HCT116 (cell line): ENCODE results near the gene SSU72.

Experiments
- ATF3 ChIP-seq: IDR thresholded peaks from 2 replicates; pipeline ENCODE4 v1.6.1; 2012
- CBX3 ChIP-seq: IDR thresholded peaks from 2 replicates; pipeline ENCODE4 v1.6.1; 2012; ENCODE audit warnings: low read depth
- CTCF ChIP-seq, 3 experiments: fragments of 200-600 bp in 1 of 3; sonication (generic) in 1 of 3; IDR thresholded peaks in 2 of 3; conservative IDR thresholded peaks in 1 of 3; 2 replicates each; pipeline ENCODE4 v1.5.1; 2012 to 2017; ENCODE audit warnings: low read depth in 2 of 3, low read length in 2 of 3, antibody characterized with exemption in 1 of 3, borderline replicate concordance in 1 of 3, control low read depth in 1 of 3, mild to moderate bottlenecking in 1 of 3, mixed read lengths in 1 of 3, mixed run types in 1 of 3, moderate library complexity in 1 of 3; ENCODE audit not compliant: insufficient read depth in 1 of 3
- EGR1 ChIP-seq: IDR thresholded peaks from 2 replicates; pipeline ENCODE4 v1.6.1; 2012; ENCODE audit warnings: low read depth
- EZH2 ChIP-seq: fragments of 200-600 bp; sonication (generic); IDR thresholded peaks from 2 replicates; pipeline ENCODE4 v1.6.1; 2017; ENCODE audit warnings: antibody characterized with exemption, mixed run types
- EZH2phosphoT487 ChIP-seq: fragments of 200-600 bp; IDR thresholded peaks from 2 replicates; pipeline ENCODE4 v1.6.1; 2018; ENCODE audit warnings: antibody characterized with exemption, borderline replicate concordance
- MAX ChIP-seq: IDR thresholded peaks from 2 replicates; pipeline ENCODE4 v1.6.1; 2012
- POLR2A ChIP-seq: IDR thresholded peaks from 2 replicates; pipeline ENCODE4 v1.7.0; 2011; ENCODE audit warnings: borderline replicate concordance; ENCODE audit not compliant: insufficient read depth, insufficient read length; ENCODE audit errors: extremely low read depth
- POLR2AphosphoS5 ChIP-seq: IDR thresholded peaks from 2 replicates; pipeline ENCODE4 v1.6.1; 2011; ENCODE audit warnings: mild to moderate bottlenecking, low read depth, low read length, moderate library complexity
- RAD21 ChIP-seq: IDR thresholded peaks from 2 replicates; pipeline ENCODE4 v1.6.1; 2012; ENCODE audit warnings: low read depth, mild to moderate bottlenecking
- SP1 ChIP-seq: IDR thresholded peaks from 2 replicates; pipeline ENCODE4 v1.6.1; 2012; ENCODE audit warnings: low read depth
- YY1 ChIP-seq: IDR thresholded peaks from 2 replicates; pipeline ENCODE4 v1.6.1; 2011; ENCODE audit warnings: low read length, low read depth, moderate library complexity, mild to moderate bottlenecking; ENCODE audit not compliant: insufficient replicate concordance; ENCODE audit errors: extremely low read depth
- ZFX ChIP-seq: fragments of 450-650 bp; IDR thresholded peaks from 2 replicates; pipeline ENCODE4 v1.6.1; 2017

GRCh38 chr1:1554926-1555915 lies 19.4 kb downstream of the SSU72 start:
- TF ChIP-seq SP1 (no peak), POLR2AphosphoS5 (no peak), EGR1 (no peak), POLR2A (no peak), YY1 (no peak), CTCF (IDR thresholded peaks at IDR 0.05 in 2 of 3, conservative IDR thresholded peaks at IDR 0.05 in 1 of 3; ENCODE audit: borderline replicate concordance in 1 of 3, insufficient read depth in 1 of 3, low read depth in 2 of 3, low read length in 2 of 3) (no peak), ATF3 (no peak), RAD21 (no peak), MAX (no peak), EZH2phosphoT487 (no peak), ZFX (no peak), CBX3 (no peak), EZH2 (no peak)
